ENCODE results near the gene REX1BD.
A peak's percentile ranks its signal among the peaks of the same experiment; 100 is the strongest.

- TF ChIP-seq POLR2AphosphoS5 (IDR thresholded peaks at IDR 0.05; ENCODE audit: borderline replicate concordance, low read depth, low read length) (peak; percentile 77; the same call in 1 of the 2 replicates), EZH2 (IDR thresholded peaks at IDR 0.05) (no peak), FOXP2 (optimal IDR thresholded peaks at IDR 0.05; ENCODE audit: control extremely low read depth, extremely low read length, insufficient read depth) (no peak)
Measured at GRCh38 chr19:18636969-18637629, 48.5 kb downstream of the REX1BD start, which contains the start of gene KLHL26.

Measured in SK-N-MC (cell line).